ENCODE results near the gene TAF8. TPM values are rescaled to one million over a fixed set of nuclear protein-coding genes. Genes with fewer than 3 reads are reported as not detected.

Gene TAF8
- total RNA-seq, 2 donors from 2014 or later: 21.9 to 35.8 TPM

DNA sequence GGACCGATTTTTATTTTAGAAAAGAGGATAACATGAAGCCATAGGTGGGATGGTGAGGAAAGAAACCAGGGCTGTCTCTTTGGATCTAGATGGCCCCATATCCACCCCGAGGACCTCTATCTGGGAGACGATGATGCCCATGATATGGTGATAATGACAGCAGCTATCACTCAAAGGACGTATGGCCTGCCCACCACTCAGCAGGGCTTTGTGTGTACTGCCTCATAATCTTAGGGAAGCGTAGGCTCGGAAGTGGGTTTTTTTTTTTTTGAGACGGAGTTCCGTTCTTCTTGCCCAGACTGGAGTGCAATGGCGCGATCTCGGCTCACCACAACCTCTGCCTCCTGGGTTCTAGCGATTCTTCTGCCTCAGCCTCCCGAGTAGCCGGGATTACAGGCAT is 8.2 kb upstream of the TAF8 start:
- H3K27me3 ChIP-seq: no peaks in the 10 kb centered on the region
- TF ChIP-seq, protein P1, sequence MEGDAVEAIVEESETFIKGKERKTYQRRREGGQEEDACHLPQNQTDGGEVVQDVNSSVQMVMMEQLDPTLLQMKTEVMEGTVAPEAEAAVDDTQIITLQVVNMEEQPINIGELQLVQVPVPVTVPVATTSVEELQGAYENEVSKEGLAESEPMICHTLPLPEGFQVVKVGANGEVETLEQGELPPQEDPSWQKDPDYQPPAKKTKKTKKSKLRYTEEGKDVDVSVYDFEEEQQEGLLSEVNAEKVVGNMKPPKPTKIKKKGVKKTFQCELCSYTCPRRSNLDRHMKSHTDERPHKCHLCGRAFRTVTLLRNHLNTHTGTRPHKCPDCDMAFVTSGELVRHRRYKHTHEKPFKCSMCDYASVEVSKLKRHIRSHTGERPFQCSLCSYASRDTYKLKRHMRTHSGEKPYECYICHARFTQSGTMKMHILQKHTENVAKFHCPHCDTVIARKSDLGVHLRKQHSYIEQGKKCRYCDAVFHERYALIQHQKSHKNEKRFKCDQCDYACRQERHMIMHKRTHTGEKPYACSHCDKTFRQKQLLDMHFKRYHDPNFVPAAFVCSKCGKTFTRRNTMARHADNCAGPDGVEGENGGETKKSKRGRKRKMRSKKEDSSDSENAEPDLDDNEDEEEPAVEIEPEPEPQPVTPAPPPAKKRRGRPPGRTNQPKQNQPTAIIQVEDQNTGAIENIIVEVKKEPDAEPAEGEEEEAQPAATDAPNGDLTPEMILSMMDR (IDR thresholded peaks at IDR 0.05): no peak
- H3K27ac ChIP-seq: peak overlapping the region; percentile 29 to 48
- no peak for DNase-seq (ENCODE audit: low spot score)
- H3K36me3 ChIP-seq: no peaks in the 10 kb centered on the region
- H3K9me3 ChIP-seq: no peaks in the 10 kb centered on the region
- no peak overlapping the region for H3K4me3 ChIP-seq
- peaks cover 0 to 73% of the 10 kb centered on the region in 2 donors for H3K4me1 ChIP-seq

DNA sequence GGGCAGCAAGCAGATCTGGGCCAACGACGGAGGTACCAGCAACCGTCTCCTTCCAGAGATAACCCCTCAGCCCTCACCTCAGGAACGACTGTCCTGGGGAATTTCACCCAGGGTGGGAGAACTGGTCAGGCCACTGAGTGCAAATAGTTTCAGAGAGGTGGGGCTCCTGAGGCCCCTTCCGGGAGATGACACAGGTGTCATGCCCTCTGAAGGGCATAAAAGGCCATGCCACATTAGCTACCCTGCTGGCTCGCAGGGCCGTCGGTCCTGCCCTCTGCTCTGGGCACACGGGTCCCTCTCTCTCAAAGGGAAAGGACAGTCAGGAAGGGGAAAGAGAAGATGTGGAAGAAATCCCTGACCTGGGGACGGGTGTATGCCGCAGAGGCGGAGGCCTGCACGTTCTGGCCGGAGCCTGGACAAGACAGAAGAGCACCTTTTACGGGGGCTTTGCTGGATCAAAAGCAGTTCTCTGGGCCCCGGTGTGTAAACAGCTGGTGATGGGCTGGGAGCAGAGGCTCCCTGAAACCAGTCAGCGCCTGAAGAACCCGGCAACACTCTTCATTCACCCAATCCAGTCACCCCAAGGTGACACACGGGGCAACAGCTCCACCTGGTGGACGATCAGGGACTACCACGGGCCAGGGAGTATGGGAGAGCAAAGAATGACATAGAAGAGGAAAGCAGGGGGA is 6.4 kb upstream of the TAF8 start:
- TF ChIP-seq, protein P1 (IDR thresholded peaks at IDR 0.05): peak; percentile 92 to 98
- no peak overlapping the region for H3K4me3 ChIP-seq
- no peaks in the 10 kb centered on the region for H3K9me3 ChIP-seq
- H3K27me3 ChIP-seq: no peaks in the 10 kb centered on the region
- DNase-seq (ENCODE audit: low spot score): peak; percentile 93
- H3K36me3 ChIP-seq: no peaks in the 10 kb centered on the region
- H3K4me1 ChIP-seq: peaks cover 0 to 83% of the 10 kb centered on the region in 2 donors
- H3K27ac ChIP-seq: peak overlapping the region; percentile 89 to 90

- Histone ChIP-seq H3K4me1 (peaks cover 0 to 84% of the 10 kb centered on the region in 2 donors), H3K27me3 (no peaks in the 10 kb centered on the region), H3K36me3 (no peaks in the 10 kb centered on the region), H3K4me3 (peak overlapping the region in 1 of 2 donors; percentile 79), H3K27ac (peak overlapping the region; percentile 89 to 90), H3K9me3 (no peaks in the 10 kb centered on the region)
- TF ChIP-seq, protein P1 (IDR thresholded peaks at IDR 0.05): no peak
- DNase-seq (ENCODE audit: low spot score): peak; percentile 95
Observed at GRCh38 chr6:42045538-42046460, 4.5 kb upstream of the TAF8 start.

DNA sequence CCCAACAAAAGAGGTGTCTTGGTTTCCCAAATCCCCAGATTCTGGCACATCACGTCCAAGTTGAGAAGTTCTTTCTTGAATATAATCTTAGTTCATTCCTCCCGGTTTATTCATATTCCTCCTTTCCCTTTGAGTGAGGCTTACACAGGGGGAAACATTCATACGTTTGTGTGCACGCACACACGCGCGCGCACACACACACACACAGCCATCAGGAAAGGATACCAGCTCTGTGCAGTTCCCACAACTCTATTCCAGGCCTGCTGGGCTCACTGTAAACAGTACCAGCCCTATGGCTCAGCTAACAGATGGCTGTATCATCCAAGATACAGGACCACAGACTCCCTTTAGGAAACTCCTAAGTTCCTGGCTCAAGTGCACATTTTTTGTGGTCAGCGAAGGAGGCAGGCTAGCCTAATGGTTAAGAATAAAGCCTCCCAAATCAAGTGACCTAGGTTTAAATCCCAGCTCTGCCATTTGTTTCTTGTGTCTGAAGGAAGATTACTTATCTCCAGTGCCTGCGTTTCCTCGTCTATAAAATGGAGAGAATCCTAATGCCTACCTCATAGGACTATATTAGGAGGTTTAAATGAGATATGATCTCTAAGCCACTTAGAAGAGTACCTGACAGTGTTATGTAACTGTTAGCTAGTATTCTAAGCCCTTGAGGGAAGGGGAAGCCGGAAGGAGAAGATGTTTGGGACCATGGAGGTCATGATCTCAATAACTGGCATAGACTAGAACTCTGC is 3.7 kb upstream of the TAF8 start:
- TF ChIP-seq, protein P1 (IDR thresholded peaks at IDR 0.05): no peak
- Histone ChIP-seq H3K27me3 (no peaks in the 10 kb centered on the region), H3K4me3 (peak overlapping the region; percentile 79 to 80), H3K4me1 (peaks cover 0 to 84% of the 10 kb centered on the region in 2 donors), H3K27ac (peak overlapping the region; percentile 89 to 90), H3K36me3 (no peaks in the 10 kb centered on the region), H3K9me3 (no peaks in the 10 kb centered on the region)
- DNase-seq (ENCODE audit: low spot score): no peak

DNA sequence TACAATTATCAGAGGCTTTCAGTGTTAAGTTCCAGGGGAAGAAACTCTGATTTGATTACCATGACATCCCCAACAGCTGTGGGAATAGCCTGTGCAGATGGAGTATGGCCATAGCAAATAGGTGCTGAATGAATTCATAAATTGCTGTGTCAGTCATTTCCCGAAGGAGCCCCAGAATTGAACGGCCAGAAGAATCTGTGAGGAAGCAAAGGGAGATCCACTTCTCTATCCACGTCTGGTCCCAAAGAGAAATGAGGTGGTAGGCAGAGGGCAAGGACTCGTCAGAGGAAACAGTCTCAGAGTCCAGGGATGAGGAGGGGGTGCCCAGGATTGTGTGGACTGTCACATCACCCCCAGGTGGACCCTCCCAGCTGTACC is 3.1 kb upstream of the TAF8 start:
- H3K27ac ChIP-seq: peak overlapping the region; percentile 89 to 90
- TF ChIP-seq, protein P1 (IDR thresholded peaks at IDR 0.05): no peak
- no peaks in the 10 kb centered on the region for H3K27me3 ChIP-seq
- H3K4me1 ChIP-seq: peaks cover 0 to 84% of the 10 kb centered on the region in 2 donors
- H3K36me3 ChIP-seq: peaks cover 5% of the 10 kb centered on the region
- peak overlapping the region; percentile 79 to 80 for H3K4me3 ChIP-seq
- no peaks in the 10 kb centered on the region for H3K9me3 ChIP-seq
- DNase-seq (ENCODE audit: low spot score): no peak

Data from right atrium auricular region (tissue), 2 donors.